ENCODE results near the gene TAX1BP3. TPM values are rescaled to one million over a fixed set of nuclear protein-coding genes. Genes with fewer than 3 reads are reported as not detected.

The TAX1BP3 gene
- total RNA-seq, 1 donor from 2014 or later, result 158 TPM

GRCh38 chr17:3627769-3628167 is 40.6 kb downstream of the TAX1BP3 start:
- DNase-seq (ENCODE audit: low spot score), result no peak

GRCh38 chr17:3626831-3627768 is 41.3 kb downstream of the TAX1BP3 start:
- DNase-seq (ENCODE audit: low spot score), result no peak

GRCh38 chr17:3622977-3623594 is 45.3 kb downstream of the TAX1BP3 start:
- DNase-seq (ENCODE audit: low spot score), result no peak

- no peak for DNase-seq (ENCODE audit: low spot score)
Observed at GRCh38 chr17:3621146-3621720, 47.1 kb downstream of the TAX1BP3 start.

- no peak for DNase-seq (ENCODE audit: low spot score)
Observed at GRCh38 chr17:3615160-3615870, 53.1 kb downstream of the TAX1BP3 start.

- no peak for DNase-seq (ENCODE audit: low spot score)
Observed at GRCh38 chr17:3613124-3613523, 55.3 kb downstream of the TAX1BP3 start.

Other genes with a start within 250 kb of the TAX1BP3 start
- not detected for gene OR1E2, start 234.7 kb downstream of the TAX1BP3 start, total RNA-seq
- gene SPATA22, start 196.8 kb downstream of the TAX1BP3 start, total RNA-seq, result 0.32 TPM
- 2.4 TPM for gene ASPA, start 192.6 kb downstream of the TAX1BP3 start, total RNA-seq
- 5.7 TPM for gene TRPV3, start 110.8 kb downstream of the TAX1BP3 start, total RNA-seq
- gene TRPV1, start 59.2 kb downstream of the TAX1BP3 start, total RNA-seq, result 6.4 TPM
- gene SHPK, start 32.3 kb downstream of the TAX1BP3 start, total RNA-seq, result 14.5 TPM
- gene CTNS, start 31.8 kb downstream of the TAX1BP3 start, total RNA-seq, result 13.4 TPM
- 35.7 TPM for gene EMC6, start 234 bp upstream of the TAX1BP3 start, total RNA-seq
- gene P2RX5, start 27.6 kb upstream of the TAX1BP3 start, total RNA-seq, result 2.0 TPM
- 0.32 TPM for gene HASPIN, start 55.3 kb upstream of the TAX1BP3 start, total RNA-seq
- 21.2 TPM for gene ITGAE, start 132.6 kb upstream of the TAX1BP3 start, total RNA-seq
- 39.0 TPM for gene NCBP3, start 177.7 kb upstream of the TAX1BP3 start, total RNA-seq
- gene CAMKK1, start 224.5 kb upstream of the TAX1BP3 start, total RNA-seq, result 6.6 TPM
- 2.8 TPM for gene P2RX1, start 247.9 kb upstream of the TAX1BP3 start, total RNA-seq